ENCODE data around the gene MDK. TPM values are rescaled to one million over a fixed set of nuclear protein-coding genes. Genes with fewer than 3 reads are reported as not detected.
A peak's percentile ranks its signal among the peaks of the same experiment; 100 is the strongest.

Gene MDK
- total and polyA plus RNA-seq, 2 donors (not counting 3 experiments of a cell fraction or from before 2014, with no cell fraction given): 331 to 893 TPM

GRCh38 chr11:46382646-46383403, 1.4 kb downstream of the MDK start:
- intact Hi-C loops (cut with micrococcal nuclease): no loop called here

More at GRCh38 chr11:46382646-46383403, 1.4 kb downstream of the MDK start:
- TF ChIP-seq FOS (IDR thresholded peaks at IDR 0.05; ENCODE audit: borderline replicate concordance, insufficient read depth, low read length) (no peak), EZH2 (IDR thresholded peaks at IDR 0.05; ENCODE audit: borderline replicate concordance, low read depth, low read length, severe bottlenecking) (no peak), MAX (IDR thresholded peaks at IDR 0.05; ENCODE audit: insufficient read depth, insufficient read length) (no peak), CTCF (IDR thresholded peaks at IDR 0.05; ENCODE audit: extremely low read depth in 1 of 2, insufficient read depth in 1 of 2, low read depth in 1 of 2, low read length in 2 of 2) (peak; percentile 69 to 71), POLR2A (IDR thresholded peaks at IDR 0.05; ENCODE audit: low read depth, low read length) (peak; percentile 43)
- POLR2A ChIA-PET: no interaction called here
- dilution Hi-C loops (cut with MboI; ENCODE audit: extremely low pct_ligation_motif_present, low sequenced_read_pairs): no loop called here
- H3K9me1 ChIP-seq (replicated peaks; ENCODE audit: control insufficient read depth, extremely low read depth, insufficient read depth, low read length): no peaks in the 10 kb centered on the region
- CTCF ChIA-PET: interaction anchor here (0.6 to 1.6 kb wide), 20 partner anchors 9 to 379 kb away, joined by 3 to 27 read pairs (median 4); partner anchors contain the start of gene CHRM4
- no peak overlapping the region for H3K27ac ChIP-seq (ENCODE audit: insufficient read depth, low read depth, low read length)
- H3K9ac ChIP-seq (replicated peaks; ENCODE audit: extremely low read depth, insufficient read depth, low read length): no peak overlapping the region
- DNase-seq (ENCODE audit: low read depth, low spot score) (peak; percentile 30), FAIRE-seq (peak; percentile 93)
- peaks cover 0 to 8% of the 10 kb centered on the region in 2 experiments for H3K36me3 ChIP-seq (ENCODE audit: control insufficient read depth in 2 of 2, extremely low read depth in 1 of 2, insufficient read depth in 2 of 2, low read length in 2 of 2)
- H2AFZ ChIP-seq (ENCODE audit: low read depth, low read length): no peak overlapping the region
- no peaks in the 10 kb centered on the region for H4K20me1 ChIP-seq (replicated peaks; ENCODE audit: control insufficient read depth, extremely low read depth, insufficient read depth, low read length)
- H3K27me3 ChIP-seq (ENCODE audit: control insufficient read depth in 2 of 2, insufficient read depth in 2 of 2, low read length in 2 of 2): peaks cover 2 to 6% of the 10 kb centered on the region in 2 experiments
- H3K9me3 ChIP-seq (replicated peaks; ENCODE audit: control insufficient read depth, insufficient read depth, low read length): no peaks in the 10 kb centered on the region
- BruUV-seq (replicated peaks): no TSS peak
- H3K4me3 ChIP-seq (replicated peaks in 1 of 3; ENCODE audit: insufficient read depth in 1 of 3, low read depth in 1 of 3, low read length in 3 of 3): peak overlapping the region in 2 of 3 experiments; percentile 63 to 84
- H3K4me2 ChIP-seq (ENCODE audit: insufficient read depth, low read length): peak overlapping the region; percentile 44
- H3K79me2 ChIP-seq (ENCODE audit: control insufficient read depth, insufficient read depth, low read length): no peaks in the 10 kb centered on the region
- H3K4me1 ChIP-seq (ENCODE audit: control insufficient read depth, extremely low read depth, insufficient read depth, low read length): peaks cover 11% of the 10 kb centered on the region
